Panc1 (cell line): ENCODE measurements around the gene PDCD10.

Experiments used
- TCF7L2 ChIP-seq: IDR thresholded peaks from 2 replicates; pipeline ENCODE4 v1.6.1; 2011; ENCODE audit warnings: mild to moderate bottlenecking, low read depth, low read length, inconsistent platforms
- TF ChIP-seq, protein P1 (sequence below): fragments of 450-650 bp; IDR thresholded peaks from 2 replicates; pipeline ENCODE4 v1.5.1; 2017; ENCODE audit warnings: mild to moderate bottlenecking

DNA sequence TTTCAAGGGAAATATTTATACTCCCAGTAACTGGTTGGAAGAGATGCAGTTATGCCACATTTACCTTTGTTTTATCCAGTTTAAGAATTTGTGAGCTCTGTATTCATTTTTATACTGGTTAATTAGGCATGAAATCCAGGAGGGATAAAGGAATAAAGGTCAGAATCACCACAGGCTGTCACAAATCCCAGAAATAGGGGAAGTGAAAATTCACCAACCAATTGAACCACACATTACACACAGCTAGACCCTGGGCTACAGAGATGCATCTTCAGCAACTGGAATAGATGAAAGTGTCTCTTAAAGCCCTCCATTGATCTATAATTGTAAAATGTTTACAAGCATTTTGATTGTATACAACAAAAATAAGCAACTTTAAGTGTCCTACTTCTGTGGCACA lies 19.4 kb upstream of the PDCD10 start:
- TF ChIP-seq, protein P1, sequence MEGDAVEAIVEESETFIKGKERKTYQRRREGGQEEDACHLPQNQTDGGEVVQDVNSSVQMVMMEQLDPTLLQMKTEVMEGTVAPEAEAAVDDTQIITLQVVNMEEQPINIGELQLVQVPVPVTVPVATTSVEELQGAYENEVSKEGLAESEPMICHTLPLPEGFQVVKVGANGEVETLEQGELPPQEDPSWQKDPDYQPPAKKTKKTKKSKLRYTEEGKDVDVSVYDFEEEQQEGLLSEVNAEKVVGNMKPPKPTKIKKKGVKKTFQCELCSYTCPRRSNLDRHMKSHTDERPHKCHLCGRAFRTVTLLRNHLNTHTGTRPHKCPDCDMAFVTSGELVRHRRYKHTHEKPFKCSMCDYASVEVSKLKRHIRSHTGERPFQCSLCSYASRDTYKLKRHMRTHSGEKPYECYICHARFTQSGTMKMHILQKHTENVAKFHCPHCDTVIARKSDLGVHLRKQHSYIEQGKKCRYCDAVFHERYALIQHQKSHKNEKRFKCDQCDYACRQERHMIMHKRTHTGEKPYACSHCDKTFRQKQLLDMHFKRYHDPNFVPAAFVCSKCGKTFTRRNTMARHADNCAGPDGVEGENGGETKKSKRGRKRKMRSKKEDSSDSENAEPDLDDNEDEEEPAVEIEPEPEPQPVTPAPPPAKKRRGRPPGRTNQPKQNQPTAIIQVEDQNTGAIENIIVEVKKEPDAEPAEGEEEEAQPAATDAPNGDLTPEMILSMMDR: no peak
- TF ChIP-seq TCF7L2: no peak
